K562 (cell line): ENCODE results near the gene STEAP1B. TPM values are rescaled to one million over a fixed set of nuclear protein-coding genes. Genes with fewer than 3 reads are reported as not detected.

Experiments used
- ARID1B ChIP-seq: fragments of 450-650 bp; IDR thresholded peaks from 2 replicates; pipeline ENCODE4 v1.6.1; 2016; ENCODE audit warnings: antibody characterized with exemption, mild to moderate bottlenecking, inconsistent platforms
- EP400 ChIP-seq: fragments of 450-650 bp; IDR thresholded peaks from 2 replicates; pipeline ENCODE4 v1.6.1; 2017; ENCODE audit warnings: antibody characterized with exemption, mild to moderate bottlenecking, moderate library complexity
- ETV6 ChIP-seq, 3 experiments: fragments of 150-350 bp in 1 of 3; sonication (generic) in 1 of 3; formaldehyde crosslinking in 1 of 3; IDR thresholded peaks; 2 replicates each; pipeline versions ENCODE4 v1.6.1 to v1.8.0; 2014 to 2022; ENCODE audit warnings: borderline replicate concordance in 2 of 3, low read depth in 2 of 3, antibody characterized with exemption in 1 of 3, low read length in 1 of 3, mild to moderate bottlenecking in 1 of 3, missing genetic modification reagents in 1 of 3
- FOSL1 ChIP-seq: fragments of 200-800 bp; sonication (Bioruptor generic); conservative IDR thresholded peaks from 2 replicates; pipeline ENCODE4 v1.6.1; 2016; ENCODE audit warnings: missing genetic modification characterization, missing compliant biosample characterization
- KLF16 ChIP-seq: IDR thresholded peaks from 2 replicates; pipeline ENCODE4 v1.6.1; 2016; ENCODE audit warnings: antibody characterized with exemption
- MIER1 ChIP-seq: fragments of 450-650 bp; IDR thresholded peaks from 2 replicates; pipeline ENCODE4 v1.6.1; 2016; ENCODE audit warnings: antibody characterized with exemption, mild to moderate bottlenecking, low read depth
- NCOR1 ChIP-seq: fragments of 450-650 bp; IDR thresholded peaks from 2 replicates; pipeline ENCODE4 v1.6.1; 2016; ENCODE audit warnings: mild to moderate bottlenecking, moderate library complexity
- NFE2 ChIP-seq: IDR thresholded peaks from 2 replicates; pipeline ENCODE4 v1.6.1; 2014; ENCODE audit warnings: antibody characterized with exemption, low read depth
- RB1 ChIP-seq: fragments of 450-650 bp; IDR thresholded peaks from 2 replicates; pipeline ENCODE4 v1.6.1; 2017; ENCODE audit warnings: low read depth, mild to moderate bottlenecking
- SAFB2 ChIP-seq: fragments of 200-400 bp; formaldehyde crosslinking; IDR thresholded peaks from 2 replicates; pipeline ENCODE4 v1.6.1; 2018; ENCODE audit warnings: borderline replicate concordance, low read length, low read depth, moderate library complexity; ENCODE audit not compliant: severe bottlenecking
- SIRT6 ChIP-seq: IDR thresholded peaks from one replicate; pipeline ENCODE4 v1.6.1; 2012; ENCODE audit warnings: low read depth, mild to moderate bottlenecking, control low read depth, inconsistent platforms, low read length, moderate library complexity
- SPI1 ChIP-seq: IDR thresholded peaks from 2 replicates; pipeline ENCODE4 v1.6.1; 2011; ENCODE audit warnings: low read depth, low read length, control low read depth, borderline replicate concordance
- SRSF1 ChIP-seq: fragments of 200-400 bp; formaldehyde crosslinking; IDR thresholded peaks from 2 replicates; pipeline ENCODE4 v1.6.1; 2017; ENCODE audit warnings: mild to moderate bottlenecking, low read depth, low read length, moderate library complexity
- TCF3 ChIP-seq: sonication (generic); formaldehyde crosslinking; IDR thresholded peaks from 2 replicates; pipeline ENCODE4 v1.4.0; 2020; ENCODE audit warnings: mild to moderate bottlenecking, missing genetic modification reagents
- TCFL5 ChIP-seq: fragments of 250-450 bp; sonication (Bioruptor Pico); conservative IDR thresholded peaks from 2 replicates; pipeline ENCODE4 v1.6.1; 2021; ENCODE audit warnings: mild to moderate bottlenecking, moderate library complexity, matching md5 sums
- ZNF12 ChIP-seq: sonication (generic); formaldehyde crosslinking; IDR thresholded peaks from 2 replicates; pipeline ENCODE4 v1.4.0; 2020; ENCODE audit warnings: mild to moderate bottlenecking, missing genetic modification reagents
- ZNF347 ChIP-seq: fragments of 450-650 bp; formaldehyde crosslinking; IDR thresholded peaks from 2 replicates; pipeline ENCODE4 v1.4.0; 2020; ENCODE audit warnings: low read depth, mild to moderate bottlenecking, moderate library complexity
- ZNF668 ChIP-seq: fragments of 250-450 bp; sonication (Bioruptor Pico); IDR thresholded peaks from 2 replicates; pipeline ENCODE4 v1.8.0; 2022; ENCODE audit warnings: mild to moderate bottlenecking, inconsistent platforms
- polyA plus RNA-seq, 8 experiments: library from polyadenylated mRNA; depleted of rRNA in 4 of 8; stranded (reverse) in 5 of 8; unstranded in 3 of 8; fragments of >200 nt; fragmentation: Nextera tagmentation in 2 of 8; fragmentation: Illumina TruSeq in 1 of 8; extraction: Ambion mirVana in 2 of 8; extraction: Trizol in 1 of 8; gene quantifications; 2 replicates each; pipeline versions ENCODE4 v1.2.1 to v1.2.3, GENCODE V29; 2011 to 2014; ENCODE audit warnings: inconsistent platforms in 1 of 8, missing spikeins in 1 of 8
- total RNA-seq, 7 experiments: library from RNA; depleted of rRNA in 6 of 7; stranded (reverse); fragments of >200 nt in 6 of 7; fragmentation: Illumina TruSeq in 2 of 7; extraction: Trizol in 2 of 7; gene quantifications; 2 replicates each; pipeline versions ENCODE4 v1.2.1 to v1.2.3, GENCODE V29; 2011 to 2021; ENCODE audit warnings: low replicate concordance in 1 of 7
- TF ChIP-seq, protein P1 (sequence below), 2 experiments: fragments of 450-650 bp; conservative IDR thresholded peaks; 2 replicates each; pipeline ENCODE4 v1.6.1; 2017; ENCODE audit warnings: mild to moderate bottlenecking in 2 of 2, moderate library complexity in 2 of 2
- TF ChIP-seq, protein P2 (sequence below): fragments of 250-450 bp; sonication (Bioruptor Pico); IDR thresholded peaks from 2 replicates; pipeline ENCODE4 v1.8.0; 2021; ENCODE audit warnings: mild to moderate bottlenecking, moderate library complexity
- TF ChIP-seq, protein P3 (sequence below): fragments of 200-800 bp; sonication (Bioruptor generic); IDR thresholded peaks from 2 replicates; pipeline ENCODE4 v1.6.1; 2017; ENCODE audit warnings: missing genetic modification characterization, missing compliant biosample characterization
- TF ChIP-seq, protein P4 (sequence below): fragments of 250-450 bp; sonication (Bioruptor Pico); IDR thresholded peaks from 2 replicates; pipeline ENCODE4 v1.8.0; 2022; ENCODE audit warnings: moderate library complexity, mild to moderate bottlenecking, inconsistent platforms
- TF ChIP-seq, protein P5 (sequence below): fragments of 250-450 bp; sonication (Bioruptor Pico); IDR thresholded peaks from 2 replicates; pipeline ENCODE4 v1.8.0; 2021; ENCODE audit warnings: borderline replicate concordance, mild to moderate bottlenecking, moderate library complexity; ENCODE audit not compliant: poor library complexity, severe bottlenecking

The STEAP1B gene
- total and polyA plus RNA-seq, 9 of the 15 experiments (the other 6 are each of a cell fraction or from before 2014, with no cell fraction given): 20.0 to 38.5 (median 30.6) TPM

DNA sequence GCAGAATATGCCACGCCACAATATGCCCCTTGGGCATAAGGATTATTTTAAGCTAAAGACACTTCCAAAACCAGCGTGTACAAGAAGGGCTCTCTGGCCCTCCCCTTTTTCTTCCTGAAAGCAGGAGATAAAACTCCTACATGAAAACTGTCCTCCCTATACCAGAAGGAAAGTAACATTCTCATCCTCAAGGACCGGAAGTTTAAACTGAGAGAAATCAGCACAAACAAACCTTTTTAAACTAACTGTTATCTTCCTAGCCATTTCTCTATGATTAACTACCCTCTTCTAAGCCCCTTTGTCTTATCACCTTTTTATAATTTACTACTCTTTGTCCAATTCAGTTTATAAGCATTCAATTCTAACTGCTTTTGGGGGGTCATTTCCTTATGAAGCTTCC lies 126.6 kb downstream of the STEAP1B start (continued):
- TF ChIP-seq EP400 (peak; percentile 22; the same call in 1 of the 2 replicates), TCFL5 (CRISPR knock-in tag) (no peak), ZNF668 (CRISPR knock-in tag) (no peak), SAFB2 (no peak), TCF3 (CRISPR knock-in tag) (peak; percentile 72), NCOR1 (peak; percentile 65), MIER1 (no peak), ETV6 (IDR thresholded peaks at IDR 0.05; ENCODE audit: borderline replicate concordance in 1 of 2, low read depth in 2 of 2, low read length in 1 of 2) (no peak), ETV6 (CRISPR knock-in tag; IDR thresholded peaks at IDR 0.05; ENCODE audit: borderline replicate concordance) (no peak), KLF16 (0 out of 2 replicates have a peak, but pooled peaks have one; percentile 6), SRSF1 (no peak), NFE2 (0 out of 2 replicates have a peak, but pooled peaks have one; percentile 7), FOSL1 (peak; percentile 35), ZNF347 (CRISPR knock-in tag) (no peak), ZNF12 (CRISPR knock-in tag) (no peak), SIRT6 (no peak), SPI1 (no peak), ARID1B (peak; percentile 81), RB1 (no peak)
- TF ChIP-seq, protein P1, sequence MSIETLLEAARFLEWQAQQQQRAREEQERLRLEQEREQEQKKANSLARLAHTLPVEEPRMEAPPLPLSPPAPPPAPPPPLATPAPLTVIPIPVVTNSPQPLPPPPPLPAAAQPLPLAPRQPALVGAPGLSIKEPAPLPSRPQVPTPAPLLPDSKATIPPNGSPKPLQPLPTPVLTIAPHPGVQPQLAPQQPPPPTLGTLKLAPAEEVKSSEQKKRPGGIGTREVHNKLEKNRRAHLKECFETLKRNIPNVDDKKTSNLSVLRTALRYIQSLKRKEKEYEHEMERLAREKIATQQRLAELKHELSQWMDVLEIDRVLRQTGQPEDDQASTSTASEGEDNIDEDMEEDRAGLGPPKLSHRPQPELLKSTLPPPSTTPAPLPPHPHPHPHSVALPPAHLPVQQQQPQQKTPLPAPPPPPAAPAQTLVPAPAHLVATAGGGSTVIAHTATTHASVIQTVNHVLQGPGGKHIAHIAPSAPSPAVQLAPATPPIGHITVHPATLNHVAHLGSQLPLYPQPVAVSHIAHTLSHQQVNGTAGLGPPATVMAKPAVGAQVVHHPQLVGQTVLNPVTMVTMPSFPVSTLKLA (conservative IDR thresholded peaks at IDR 0.05): 0 out of 4 replicates have a peak, but pooled peaks have one; percentile 27 to 35
- TF ChIP-seq, protein P2, sequence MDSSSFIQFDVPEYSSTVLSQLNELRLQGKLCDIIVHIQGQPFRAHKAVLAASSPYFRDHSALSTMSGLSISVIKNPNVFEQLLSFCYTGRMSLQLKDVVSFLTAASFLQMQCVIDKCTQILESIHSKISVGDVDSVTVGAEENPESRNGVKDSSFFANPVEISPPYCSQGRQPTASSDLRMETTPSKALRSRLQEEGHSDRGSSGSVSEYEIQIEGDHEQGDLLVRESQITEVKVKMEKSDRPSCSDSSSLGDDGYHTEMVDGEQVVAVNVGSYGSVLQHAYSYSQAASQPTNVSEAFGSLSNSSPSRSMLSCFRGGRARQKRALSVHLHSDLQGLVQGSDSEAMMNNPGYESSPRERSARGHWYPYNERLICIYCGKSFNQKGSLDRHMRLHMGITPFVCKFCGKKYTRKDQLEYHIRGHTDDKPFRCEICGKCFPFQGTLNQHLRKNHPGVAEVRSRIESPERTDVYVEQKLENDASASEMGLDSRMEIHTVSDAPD (CRISPR knock-in tag): no peak
- TF ChIP-seq, protein P3, sequence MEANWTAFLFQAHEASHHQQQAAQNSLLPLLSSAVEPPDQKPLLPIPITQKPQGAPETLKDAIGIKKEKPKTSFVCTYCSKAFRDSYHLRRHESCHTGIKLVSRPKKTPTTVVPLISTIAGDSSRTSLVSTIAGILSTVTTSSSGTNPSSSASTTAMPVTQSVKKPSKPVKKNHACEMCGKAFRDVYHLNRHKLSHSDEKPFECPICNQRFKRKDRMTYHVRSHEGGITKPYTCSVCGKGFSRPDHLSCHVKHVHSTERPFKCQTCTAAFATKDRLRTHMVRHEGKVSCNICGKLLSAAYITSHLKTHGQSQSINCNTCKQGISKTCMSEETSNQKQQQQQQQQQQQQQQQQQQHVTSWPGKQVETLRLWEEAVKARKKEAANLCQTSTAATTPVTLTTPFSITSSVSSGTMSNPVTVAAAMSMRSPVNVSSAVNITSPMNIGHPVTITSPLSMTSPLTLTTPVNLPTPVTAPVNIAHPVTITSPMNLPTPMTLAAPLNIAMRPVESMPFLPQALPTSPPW: peak; percentile 73
- TF ChIP-seq, protein P4, sequence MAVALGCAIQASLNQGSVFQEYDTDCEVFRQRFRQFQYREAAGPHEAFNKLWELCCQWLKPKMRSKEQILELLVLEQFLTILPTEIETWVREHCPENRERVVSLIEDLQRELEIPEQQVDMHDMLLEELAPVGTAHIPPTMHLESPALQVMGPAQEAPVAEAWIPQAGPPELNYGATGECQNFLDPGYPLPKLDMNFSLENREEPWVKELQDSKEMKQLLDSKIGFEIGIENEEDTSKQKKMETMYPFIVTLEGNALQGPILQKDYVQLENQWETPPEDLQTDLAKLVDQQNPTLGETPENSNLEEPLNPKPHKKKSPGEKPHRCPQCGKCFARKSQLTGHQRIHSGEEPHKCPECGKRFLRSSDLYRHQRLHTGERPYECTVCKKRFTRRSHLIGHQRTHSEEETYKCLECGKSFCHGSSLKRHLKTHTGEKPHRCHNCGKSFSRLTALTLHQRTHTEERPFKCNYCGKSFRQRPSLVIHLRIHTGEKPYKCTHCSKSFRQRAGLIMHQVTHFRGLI (CRISPR knock-in tag): no peak
- TF ChIP-seq, protein P5, sequence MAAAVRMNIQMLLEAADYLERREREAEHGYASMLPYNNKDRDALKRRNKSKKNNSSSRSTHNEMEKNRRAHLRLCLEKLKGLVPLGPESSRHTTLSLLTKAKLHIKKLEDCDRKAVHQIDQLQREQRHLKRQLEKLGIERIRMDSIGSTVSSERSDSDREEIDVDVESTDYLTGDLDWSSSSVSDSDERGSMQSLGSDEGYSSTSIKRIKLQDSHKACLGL (CRISPR knock-in tag): no peak
